ENCODE results near the gene NXPH1. TPM values are rescaled to one million over a fixed set of nuclear protein-coding genes. Genes with fewer than 3 reads are reported as not detected.

Gene NXPH1
- polyA plus RNA-seq, 1 of the 3 experiments (the other 2 are of a cell fraction), result not detected

DNA sequence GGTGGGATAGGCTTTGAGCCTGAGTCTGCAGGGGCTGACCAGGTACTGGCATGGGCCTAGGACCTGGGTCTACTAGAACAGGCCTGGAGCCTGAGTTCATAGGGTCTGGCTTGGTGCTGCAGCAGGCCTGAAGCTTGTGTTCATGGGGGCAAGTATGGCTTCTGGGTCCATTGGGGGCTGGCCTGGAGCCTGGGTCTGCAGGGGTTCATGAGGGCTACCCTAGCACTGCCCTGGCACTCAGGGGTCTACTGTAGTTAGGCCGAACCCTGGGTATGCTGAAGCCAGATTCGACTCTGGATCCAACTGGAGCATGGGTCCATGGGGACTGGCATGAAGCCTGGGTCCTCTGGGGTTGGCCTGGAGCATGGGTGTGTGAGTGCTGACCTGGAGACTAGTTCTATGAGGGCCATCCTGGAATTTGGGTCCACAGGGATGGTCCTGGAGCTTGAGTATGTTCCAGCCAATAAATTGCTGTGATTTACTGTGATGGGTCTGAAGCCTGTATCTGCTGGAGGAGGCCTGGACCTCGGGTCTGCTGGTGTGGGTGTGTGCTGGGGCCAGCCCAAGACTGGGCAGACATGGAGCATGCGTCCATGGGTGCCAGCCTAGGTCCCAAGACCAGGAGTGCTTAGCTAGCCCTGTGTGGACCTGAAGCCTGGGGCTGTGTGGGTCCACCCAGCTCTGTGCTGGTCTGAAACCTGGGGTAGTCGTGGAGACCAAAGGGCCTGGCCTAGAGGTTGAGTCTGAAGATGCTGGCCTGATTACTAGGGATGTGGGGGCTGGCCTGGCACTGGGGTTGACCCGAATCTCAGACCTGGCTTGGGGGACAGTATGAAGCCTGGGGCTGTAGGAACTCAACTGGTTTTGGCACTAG, 235.5 kb downstream of the NXPH1 start:
- 19% methylated on average over 6 of the region's 6 CpGs for WGBS (ENCODE audit: low lambda C conversion rate)
- Histone ChIP-seq H3K4me3 (ENCODE audit: low read depth in 2 of 2, low read length in 1 of 2) (no peak overlapping the region), H3K9ac (no peak overlapping the region), H3K9me2 (0 out of 2 replicates have a peak, but pooled peaks cover 3% of the 10 kb centered on the region), H3K9me3 (0 out of 2 replicates have a peak, but pooled peaks cover 3% of the 10 kb centered on the region), H3K4me2 (no peak overlapping the region), H3K27ac (ENCODE audit: low read depth in 2 of 2, low read length in 1 of 2) (no peak overlapping the region), H4K20me1 (ENCODE audit: insufficient read depth) (no peaks in the 10 kb centered on the region), H3K36me3 (replicated peaks in 1 of 2; ENCODE audit: control insufficient read depth in 1 of 2, insufficient read depth in 2 of 2, low read length in 1 of 2) (no peaks in the 10 kb centered on the region), H3K4me1 (ENCODE audit: control insufficient read depth in 1 of 2, insufficient read depth in 2 of 2, low read depth in 1 of 2, low read length in 1 of 2) (no peaks in the 10 kb centered on the region), H3F3A (replicated peaks; ENCODE audit: insufficient read depth) (no peaks in the 10 kb centered on the region), H3K79me2 (ENCODE audit: insufficient read depth) (no peaks in the 10 kb centered on the region), H2AFZ (ENCODE audit: low read depth) (no peak overlapping the region), H3K27me3 (ENCODE audit: insufficient read depth) (no peaks in the 10 kb centered on the region)
- ChIA-PET CTCF (interaction anchor here (0.8 to 1.5 kb wide), 3 partner anchors 17 to 251 kb away, joined by 3 read pairs; no protein-coding TSS in a partner anchor), POLR2A (no interaction called here)
- no peak for DNase-seq
- TF ChIP-seq GABPA (IDR thresholded peaks at IDR 0.05; ENCODE audit: low read depth) (no peak), YY1 (IDR thresholded peaks at IDR 0.05; ENCODE audit: low read depth) (no peak), RFX5 (IDR thresholded peaks at IDR 0.05; ENCODE audit: low read length) (no peak), EP300 (IDR thresholded peaks at IDR 0.05; ENCODE audit: borderline replicate concordance in 1 of 2, low read depth in 1 of 2, low read length in 1 of 2) (no peak), MXI1 (IDR thresholded peaks at IDR 0.05; ENCODE audit: low read depth, low read length) (no peak), RXRA (IDR thresholded peaks at IDR 0.05; ENCODE audit: borderline replicate concordance, low read depth) (no peak), ELF1 (IDR thresholded peaks at IDR 0.05) (no peak), RCOR1 (IDR thresholded peaks at IDR 0.05; ENCODE audit: low read length) (no peak), FOXM1 (IDR thresholded peaks at IDR 0.05; ENCODE audit: low read depth) (no peak), EZH2phosphoT487 (IDR thresholded peaks at IDR 0.05; ENCODE audit: borderline replicate concordance, low read depth) (no peak), GATA2 (CRISPR knock-in tag; IDR thresholded peaks at IDR 0.05) (no peak), SIN3A (IDR thresholded peaks at IDR 0.05; ENCODE audit: borderline replicate concordance, low read depth, low read length) (no peak)
- TF ChIP-seq, protein P1, sequence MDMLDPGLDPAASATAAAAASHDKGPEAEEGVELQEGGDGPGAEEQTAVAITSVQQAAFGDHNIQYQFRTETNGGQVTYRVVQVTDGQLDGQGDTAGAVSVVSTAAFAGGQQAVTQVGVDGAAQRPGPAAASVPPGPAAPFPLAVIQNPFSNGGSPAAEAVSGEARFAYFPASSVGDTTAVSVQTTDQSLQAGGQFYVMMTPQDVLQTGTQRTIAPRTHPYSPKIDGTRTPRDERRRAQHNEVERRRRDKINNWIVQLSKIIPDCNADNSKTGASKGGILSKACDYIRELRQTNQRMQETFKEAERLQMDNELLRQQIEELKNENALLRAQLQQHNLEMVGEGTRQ (IDR thresholded peaks at IDR 0.05; ENCODE audit: borderline replicate concordance, low read depth, low read length), result no peak
- TF ChIP-seq, protein P2, sequence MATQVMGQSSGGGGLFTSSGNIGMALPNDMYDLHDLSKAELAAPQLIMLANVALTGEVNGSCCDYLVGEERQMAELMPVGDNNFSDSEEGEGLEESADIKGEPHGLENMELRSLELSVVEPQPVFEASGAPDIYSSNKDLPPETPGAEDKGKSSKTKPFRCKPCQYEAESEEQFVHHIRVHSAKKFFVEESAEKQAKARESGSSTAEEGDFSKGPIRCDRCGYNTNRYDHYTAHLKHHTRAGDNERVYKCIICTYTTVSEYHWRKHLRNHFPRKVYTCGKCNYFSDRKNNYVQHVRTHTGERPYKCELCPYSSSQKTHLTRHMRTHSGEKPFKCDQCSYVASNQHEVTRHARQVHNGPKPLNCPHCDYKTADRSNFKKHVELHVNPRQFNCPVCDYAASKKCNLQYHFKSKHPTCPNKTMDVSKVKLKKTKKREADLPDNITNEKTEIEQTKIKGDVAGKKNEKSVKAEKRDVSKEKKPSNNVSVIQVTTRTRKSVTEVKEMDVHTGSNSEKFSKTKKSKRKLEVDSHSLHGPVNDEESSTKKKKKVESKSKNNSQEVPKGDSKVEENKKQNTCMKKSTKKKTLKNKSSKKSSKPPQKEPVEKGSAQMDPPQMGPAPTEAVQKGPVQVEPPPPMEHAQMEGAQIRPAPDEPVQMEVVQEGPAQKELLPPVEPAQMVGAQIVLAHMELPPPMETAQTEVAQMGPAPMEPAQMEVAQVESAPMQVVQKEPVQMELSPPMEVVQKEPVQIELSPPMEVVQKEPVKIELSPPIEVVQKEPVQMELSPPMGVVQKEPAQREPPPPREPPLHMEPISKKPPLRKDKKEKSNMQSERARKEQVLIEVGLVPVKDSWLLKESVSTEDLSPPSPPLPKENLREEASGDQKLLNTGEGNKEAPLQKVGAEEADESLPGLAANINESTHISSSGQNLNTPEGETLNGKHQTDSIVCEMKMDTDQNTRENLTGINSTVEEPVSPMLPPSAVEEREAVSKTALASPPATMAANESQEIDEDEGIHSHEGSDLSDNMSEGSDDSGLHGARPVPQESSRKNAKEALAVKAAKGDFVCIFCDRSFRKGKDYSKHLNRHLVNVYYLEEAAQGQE (IDR thresholded peaks at IDR 0.05; ENCODE audit: low read depth, low read length), result no peak
- TF ChIP-seq, protein P3, sequence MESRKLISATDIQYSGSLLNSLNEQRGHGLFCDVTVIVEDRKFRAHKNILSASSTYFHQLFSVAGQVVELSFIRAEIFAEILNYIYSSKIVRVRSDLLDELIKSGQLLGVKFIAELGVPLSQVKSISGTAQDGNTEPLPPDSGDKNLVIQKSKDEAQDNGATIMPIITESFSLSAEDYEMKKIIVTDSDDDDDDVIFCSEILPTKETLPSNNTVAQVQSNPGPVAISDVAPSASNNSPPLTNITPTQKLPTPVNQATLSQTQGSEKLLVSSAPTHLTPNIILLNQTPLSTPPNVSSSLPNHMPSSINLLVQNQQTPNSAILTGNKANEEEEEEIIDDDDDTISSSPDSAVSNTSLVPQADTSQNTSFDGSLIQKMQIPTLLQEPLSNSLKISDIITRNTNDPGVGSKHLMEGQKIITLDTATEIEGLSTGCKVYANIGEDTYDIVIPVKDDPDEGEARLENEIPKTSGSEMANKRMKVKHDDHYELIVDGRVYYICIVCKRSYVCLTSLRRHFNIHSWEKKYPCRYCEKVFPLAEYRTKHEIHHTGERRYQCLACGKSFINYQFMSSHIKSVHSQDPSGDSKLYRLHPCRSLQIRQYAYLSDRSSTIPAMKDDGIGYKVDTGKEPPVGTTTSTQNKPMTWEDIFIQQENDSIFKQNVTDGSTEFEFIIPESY (IDR thresholded peaks at IDR 0.05; ENCODE audit: borderline replicate concordance, low read depth), result no peak

Data from SK-N-SH (cell line).